HepG2 (cell line): Measurements from ENCODE around the gene CD7. TPM values are rescaled to one million over a fixed set of nuclear protein-coding genes. Genes with fewer than 3 reads are reported as not detected.

Experiments used
- AKAP8 ChIP-seq: sonication (generic); formaldehyde crosslinking; IDR thresholded peaks from 2 replicates; pipeline ENCODE4 v1.5.1; 2020; ENCODE audit warnings: mild to moderate bottlenecking, missing genetic modification reagents
- ARHGAP35 ChIP-seq: sonication (generic); formaldehyde crosslinking; IDR thresholded peaks from 2 replicates; pipeline ENCODE4 v1.9.0; 2022; ENCODE audit warnings: mild to moderate bottlenecking, inconsistent platforms, moderate library complexity, missing genetic modification reagents, borderline replicate concordance
- FOSL1 ChIP-seq: sonication (generic); formaldehyde crosslinking; IDR thresholded peaks from 2 replicates; pipeline ENCODE4 v1.9.0; 2021; ENCODE audit warnings: missing genetic modification reagents, borderline replicate concordance
- KLF6 ChIP-seq: IDR thresholded peaks from 2 replicates; pipeline ENCODE4 v1.8.0; 2016; ENCODE audit warnings: missing biosample characterization, missing genetic modification reagents
- MAFF ChIP-seq: IDR thresholded peaks from 2 replicates; pipeline ENCODE4 v1.6.1; 2011; ENCODE audit warnings: low read depth, low read length, improper control_type of control experiment
- MED13 ChIP-seq: sonication (generic); formaldehyde crosslinking; IDR thresholded peaks from 2 replicates; pipeline ENCODE4 v1.5.0; 2020; ENCODE audit warnings: missing genetic modification reagents
- MEIS2 ChIP-seq: sonication (generic); formaldehyde crosslinking; IDR thresholded peaks from 2 replicates; pipeline ENCODE4 v1.9.0; 2021; ENCODE audit warnings: mild to moderate bottlenecking, missing genetic modification reagents
- MTF1 ChIP-seq: sonication (generic); formaldehyde crosslinking; IDR thresholded peaks from 2 replicates; pipeline ENCODE4 v1.5.0; 2020; ENCODE audit warnings: missing genetic modification reagents
- POGK ChIP-seq: sonication (generic); formaldehyde crosslinking; conservative IDR thresholded peaks from 2 replicates; pipeline ENCODE4 v1.8.0; 2022; ENCODE audit warnings: mild to moderate bottlenecking, moderate library complexity, missing genetic modification reagents
- POLR2A ChIP-seq, 2 experiments: IDR thresholded peaks; 2 replicates each; pipeline ENCODE4 v1.6.1; 2011; ENCODE audit warnings: low read depth in 2 of 2, low read length in 2 of 2, mild to moderate bottlenecking in 1 of 2, moderate library complexity in 1 of 2; ENCODE audit not compliant: insufficient read depth in 1 of 2
- RBFOX2 ChIP-seq: fragments of 200-400 bp; formaldehyde crosslinking; IDR thresholded peaks from 2 replicates; pipeline ENCODE4 v1.6.1; 2017; ENCODE audit warnings: low read depth, mild to moderate bottlenecking, low read length
- REST ChIP-seq, 2 experiments: IDR thresholded peaks; 2 replicates each; pipeline ENCODE4 v1.6.1; 2011 to 2012; ENCODE audit warnings: low read length in 2 of 2, borderline replicate concordance in 1 of 2, low read depth in 1 of 2, mild to moderate bottlenecking in 1 of 2, moderate library complexity in 1 of 2
- RXRB ChIP-seq: IDR thresholded peaks from 2 replicates; pipeline ENCODE4 v1.6.1; 2016; ENCODE audit warnings: borderline replicate concordance, missing genetic modification reagents, missing compliant biosample characterization
- SMARCC2 ChIP-seq: fragments of 450-650 bp; IDR thresholded peaks from 2 replicates; pipeline ENCODE4 v1.6.1; 2017; ENCODE audit warnings: antibody characterized with exemption, mild to moderate bottlenecking
- SNAI1 ChIP-seq: sonication (generic); formaldehyde crosslinking; IDR thresholded peaks from 2 replicates; pipeline ENCODE4 v1.5.0; 2020; ENCODE audit warnings: mild to moderate bottlenecking, missing genetic modification reagents, borderline replicate concordance
- SP1 ChIP-seq, 2 experiments: fragments of 450-650 bp in 1 of 2; sonication (generic) in 1 of 2; formaldehyde crosslinking in 1 of 2; IDR thresholded peaks; 2 replicates each; pipeline versions ENCODE4 v1.4.0 to v1.6.1; 2016 to 2020; ENCODE audit warnings: missing genetic modification reagents in 1 of 2
- UBTF ChIP-seq: sonication (generic); formaldehyde crosslinking; IDR thresholded peaks from 2 replicates; pipeline ENCODE4 v1.4.0; 2020; ENCODE audit warnings: mild to moderate bottlenecking, missing genetic modification reagents
- ZBTB33 ChIP-seq: sonication (generic); formaldehyde crosslinking; IDR thresholded peaks from 2 replicates; pipeline ENCODE4 v1.4.0; 2020; ENCODE audit warnings: missing genetic modification reagents
- ZC3H13 ChIP-seq: sonication (generic); formaldehyde crosslinking; IDR thresholded peaks from 2 replicates; pipeline ENCODE4 v1.8.1; 2023; ENCODE audit warnings: mild to moderate bottlenecking, missing genetic modification reagents, moderate library complexity
- ZNF205 ChIP-seq: IDR thresholded peaks from 2 replicates; pipeline ENCODE4 v1.6.1; 2018; ENCODE audit warnings: missing biosample characterization, missing genetic modification reagents
- polyA plus RNA-seq, 8 experiments: library from polyadenylated mRNA; depleted of rRNA in 3 of 8; stranded (reverse) in 7 of 8; unstranded in 1 of 8; fragments of >200 nt; fragmentation: Illumina TruSeq in 4 of 8; extraction: Trizol in 4 of 8; gene quantifications; 2 replicates each; pipeline versions ENCODE4 v1.2.1 to v1.2.3, GENCODE V29; 2011 to 2016; ENCODE audit warnings: low read depth in 4 of 8, missing spikeins in 1 of 8, mixed read lengths in 1 of 8; ENCODE audit not compliant: insufficient read depth in 1 of 8
- total RNA-seq, 5 experiments: library from RNA; depleted of rRNA; stranded (reverse); fragments of >200 nt; fragmentation: Illumina TruSeq; extraction: Trizol; gene quantifications; 2 replicates each; pipeline ENCODE4 v1.2.3, GENCODE V29; 2016; ENCODE audit warnings: low read depth in 1 of 5

The CD7 gene
- total and polyA plus RNA-seq, 2 of the 13 experiments (the other 11 are each of a cell fraction or from before 2014, with no cell fraction given) = 67.6 to 76.4 TPM

- TF ChIP-seq ZBTB33 = peak; percentile 92
- TF ChIP-seq UBTF (CRISPR knock-in tag) = 0 out of 2 replicates have a peak, but pooled peaks have one; percentile 16
- TF ChIP-seq KLF6 (CRISPR knock-in tag) = no peak
- 0 out of 2 replicates have a peak, but pooled peaks have one; percentile 19 for TF ChIP-seq ARHGAP35 (CRISPR knock-in tag)
- peak; percentile 65; the same call in 1 of the 2 replicates for TF ChIP-seq AKAP8 (CRISPR knock-in tag)
- TF ChIP-seq MED13 (CRISPR knock-in tag) = no peak
- TF ChIP-seq RXRB = 0 out of 2 replicates have a peak, but pooled peaks have one; percentile 14
- TF ChIP-seq REST (IDR thresholded peaks at IDR 0.05; ENCODE audit: borderline replicate concordance in 1 of 2, low read depth in 1 of 2, low read length in 2 of 2) = no peak
- TF ChIP-seq FOSL1 (CRISPR knock-in tag) = 0 out of 2 replicates have a peak, but pooled peaks have one; percentile 11
- peak; percentile 40 for TF ChIP-seq RBFOX2
- TF ChIP-seq MAFF = 0 out of 2 replicates have a peak, but pooled peaks have one; percentile 18
- TF ChIP-seq SNAI1 (CRISPR knock-in tag) = no peak
- TF ChIP-seq MEIS2 (CRISPR knock-in tag) = no peak
- TF ChIP-seq ZNF205 (CRISPR knock-in tag) = 0 out of 2 replicates have a peak, but pooled peaks have one; percentile 25
- TF ChIP-seq POLR2A (IDR thresholded peaks at IDR 0.05; ENCODE audit: insufficient read depth in 1 of 2, low read depth in 2 of 2, low read length in 2 of 2) = peak; percentile 23 to 60; a peak in 2 of 4 replicates
- TF ChIP-seq POGK = no peak
- no peak for TF ChIP-seq SMARCC2
- TF ChIP-seq MTF1 (CRISPR knock-in tag) = no peak
- TF ChIP-seq SP1 (IDR thresholded peaks at IDR 0.05) = no peak
- no peak for TF ChIP-seq SP1 (CRISPR knock-in tag; IDR thresholded peaks at IDR 0.05)
- 0 out of 2 replicates have a peak, but pooled peaks have one; percentile 8 for TF ChIP-seq ZC3H13 (CRISPR knock-in tag)
These were observed 48.1 kb downstream of the CD7 start (continued) for GRCh38 chr17:82269138-82269881.
